ENCODE data around the gene TRAF3IP3.

Gene TRAF3IP3

DNA sequence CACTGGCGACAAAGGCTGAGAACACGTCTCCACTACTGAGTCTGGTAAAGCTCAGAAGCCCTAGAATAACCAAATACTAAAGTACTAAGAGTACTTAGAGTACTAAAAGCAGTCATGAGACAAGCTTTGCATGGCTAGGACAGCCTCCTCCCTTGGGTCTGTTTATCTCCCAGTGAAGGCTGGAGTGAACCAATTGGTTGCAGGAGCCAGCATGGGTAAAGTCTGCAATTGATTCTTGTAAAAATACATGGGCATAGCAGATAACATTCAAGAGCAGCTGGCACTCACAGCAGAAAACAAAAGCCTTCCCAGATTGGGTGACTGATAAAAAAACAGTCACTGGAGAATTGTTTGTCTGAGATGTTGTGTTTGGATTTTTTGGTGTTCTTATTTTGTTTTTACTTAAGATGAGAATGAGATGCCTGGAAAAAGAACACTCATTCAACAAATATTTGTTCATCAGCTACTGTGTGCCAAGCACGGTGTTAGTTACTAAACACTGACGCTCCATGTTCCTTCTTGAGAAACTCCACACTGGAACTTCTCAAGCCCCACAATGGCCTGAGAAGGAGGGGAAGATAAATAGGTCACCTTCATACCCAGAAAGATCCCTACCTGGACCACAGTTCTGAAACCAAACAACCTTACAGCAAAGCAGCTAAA is 46.4 kb downstream of the TRAF3IP3 start:
- no peak for DNase-seq (ENCODE audit: low read depth)

DNA sequence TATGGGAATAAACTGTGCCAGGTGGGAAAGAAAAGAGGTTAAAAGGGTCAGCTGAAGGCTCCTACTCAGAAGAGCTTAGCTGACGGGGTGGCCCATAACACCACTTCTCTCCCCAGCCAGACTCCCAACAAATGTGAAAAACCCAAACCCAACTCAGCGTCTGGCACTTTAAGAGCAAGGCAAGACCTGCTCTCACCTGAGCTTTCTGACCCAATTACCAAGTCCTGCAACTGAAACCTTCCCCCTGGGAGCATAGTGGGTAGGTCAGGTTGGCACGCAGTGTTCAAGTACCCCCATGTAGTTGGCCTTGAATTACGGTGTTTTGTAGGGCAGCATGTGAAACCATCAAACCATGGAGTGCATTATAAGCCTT is 46.9 kb downstream of the TRAF3IP3 start:
- no peak for DNase-seq (ENCODE audit: low read depth)

DNA sequence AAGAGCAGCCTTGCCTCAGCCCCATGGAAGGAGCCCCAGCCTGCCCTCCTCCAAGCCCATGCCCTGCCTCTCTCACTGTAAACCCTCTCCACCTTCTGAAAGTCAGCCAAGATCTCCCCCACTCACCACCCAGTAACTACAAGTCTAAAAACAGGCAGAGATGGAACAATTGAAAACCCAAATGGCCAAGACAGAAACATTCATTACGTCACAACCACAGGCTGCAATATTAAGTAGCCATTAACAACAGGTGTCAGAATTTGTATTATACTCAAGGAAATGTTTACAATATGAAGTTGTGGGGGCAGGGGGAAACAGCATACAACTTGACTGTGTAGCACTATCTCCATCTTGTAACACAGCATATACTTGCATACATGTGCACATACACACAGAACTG is 47.7 kb downstream of the TRAF3IP3 start:
- DNase-seq (ENCODE audit: low read depth): no peak

DNA sequence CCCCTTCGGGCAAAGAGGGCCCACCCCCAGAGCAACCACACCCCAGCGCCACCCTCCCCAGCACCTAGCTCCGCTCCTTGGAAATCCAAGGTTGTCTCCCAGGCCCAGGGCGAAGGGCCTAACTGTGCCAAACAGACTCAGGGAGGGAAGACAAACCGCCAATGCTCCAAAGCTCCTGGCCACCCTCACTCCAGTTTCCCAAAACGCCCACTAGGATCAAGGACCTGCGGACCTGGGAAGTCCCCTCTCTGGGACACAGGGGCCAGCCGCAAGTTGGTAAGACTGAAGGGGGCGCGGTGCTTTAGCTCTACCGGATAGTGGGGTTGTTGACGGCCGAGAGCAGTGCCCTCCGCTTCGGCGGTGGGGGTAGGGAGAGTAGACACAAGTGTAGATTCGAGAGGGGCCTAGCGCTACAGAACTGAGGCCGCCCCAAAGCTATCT is 49.5 kb downstream of the TRAF3IP3 start:
- DNase-seq (ENCODE audit: low read depth): no peak

DNA sequence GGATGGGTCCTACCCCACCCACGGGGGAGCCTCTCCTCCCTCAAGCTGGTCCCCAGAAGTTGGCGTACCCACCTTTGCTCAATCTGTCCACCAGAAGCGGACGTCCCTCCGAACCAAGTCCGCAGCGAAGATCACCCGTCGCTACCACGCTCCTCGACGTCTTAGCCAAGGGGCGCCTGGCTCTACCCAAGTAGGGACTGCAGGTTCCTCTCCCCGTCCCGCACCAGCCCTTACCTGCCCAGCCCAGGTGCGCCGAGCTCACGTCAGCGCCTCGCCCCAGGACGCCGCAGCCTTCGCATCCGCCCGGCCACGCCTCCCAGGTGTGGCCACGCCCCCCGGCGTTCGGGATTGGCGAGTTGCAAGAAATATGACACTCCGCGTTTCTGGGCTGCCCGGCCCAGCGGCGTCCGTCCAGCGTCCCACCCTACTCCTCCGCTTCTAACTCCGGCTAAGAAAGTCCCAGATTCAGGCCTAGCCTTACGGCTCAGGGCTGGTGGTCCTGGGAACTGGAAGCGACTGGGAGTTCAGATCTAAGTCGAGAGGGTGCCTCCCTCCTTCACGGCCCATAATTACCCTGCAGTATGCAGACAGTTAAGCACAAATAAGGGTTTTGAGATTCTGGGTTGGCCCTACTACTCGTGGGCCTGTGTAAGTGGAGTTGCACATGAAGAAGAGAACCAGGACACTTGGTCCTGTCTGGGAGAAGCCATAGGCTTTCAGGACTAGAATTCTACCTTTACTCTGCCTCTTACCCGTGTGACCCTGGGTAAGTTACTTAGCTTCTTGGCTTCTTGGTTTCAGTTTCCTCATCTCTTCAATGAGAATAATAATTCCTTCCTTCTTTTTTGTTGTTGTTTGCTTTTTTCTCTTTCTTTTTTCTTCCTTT is 50.3 kb downstream of the TRAF3IP3 start, which contains the start of gene IRF6:
Gene IRF6 (minus strand): TSS at position 268 of the 886 bp plus-strand sequence. CDS start 4,729 bp downstream, outside the sequence.
- peak; percentile 60 for DNase-seq (ENCODE audit: low read depth)

DNA sequence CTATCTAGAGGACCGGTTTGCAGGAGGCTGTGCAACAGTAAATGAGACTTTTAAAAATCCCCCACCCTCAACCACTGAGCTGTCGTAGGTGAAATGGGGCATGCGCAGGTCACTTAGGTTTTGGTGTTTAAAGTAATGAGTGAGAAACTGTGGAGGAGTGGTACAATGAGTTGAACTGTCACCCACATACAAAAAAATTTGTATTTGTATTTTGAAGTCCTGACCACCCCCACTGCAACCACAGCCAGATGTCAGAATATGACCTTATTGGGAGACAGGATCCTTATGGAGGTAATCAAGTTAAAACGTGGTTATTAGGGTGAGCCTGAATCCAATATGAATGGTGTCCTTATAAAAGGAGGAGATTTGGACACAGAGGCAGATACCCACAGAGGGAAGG is 51.7 kb downstream of the TRAF3IP3 start:
- DNase-seq (ENCODE audit: low read depth): no peak

DNA sequence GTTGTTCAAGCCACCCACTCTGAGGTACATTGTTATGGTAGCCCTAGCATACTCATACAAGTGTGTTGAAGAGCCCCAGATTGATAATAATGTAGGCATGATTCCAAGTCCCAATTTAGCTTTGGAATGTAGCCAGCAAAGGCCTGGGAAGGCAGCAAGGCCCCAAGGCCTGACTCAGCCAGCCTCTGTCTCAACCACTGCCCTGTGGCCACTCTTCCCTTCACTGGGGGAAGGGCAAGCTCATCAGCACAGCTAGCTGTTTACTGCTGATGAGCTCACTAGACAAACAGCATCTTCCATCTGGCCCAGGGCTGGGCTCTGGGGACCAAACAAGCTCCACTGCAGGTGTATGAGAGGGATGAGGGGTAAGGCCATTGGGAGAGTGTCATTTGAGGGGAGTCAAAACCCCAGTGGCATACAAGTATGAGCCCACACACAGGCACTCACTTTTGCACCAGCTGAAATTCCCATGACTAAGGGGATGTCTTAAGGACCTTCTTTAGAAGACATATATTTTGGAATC is 52.3 kb downstream of the TRAF3IP3 start:
- DNase-seq (ENCODE audit: low read depth): no peak

DNA sequence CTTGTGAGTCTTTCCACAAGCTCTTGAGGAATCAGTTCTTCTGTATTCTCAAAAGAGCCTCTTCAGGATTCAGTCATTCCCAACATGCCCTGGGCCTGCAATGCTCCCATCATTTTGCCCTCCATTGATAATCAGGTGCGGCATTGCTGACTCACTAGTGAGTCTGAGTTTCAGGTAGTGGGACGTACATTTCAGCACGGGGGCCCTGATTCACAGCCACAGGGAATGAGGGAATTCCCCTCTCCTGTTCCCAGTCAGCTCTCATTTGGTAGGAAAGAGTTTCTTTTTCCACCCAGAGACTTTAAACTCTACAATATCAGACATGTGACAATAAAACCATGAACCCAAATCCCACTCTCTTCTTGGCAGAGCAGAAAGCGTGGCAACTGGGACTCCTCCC is 53.8 kb downstream of the TRAF3IP3 start:
- no peak for DNase-seq (ENCODE audit: low read depth)

DNA sequence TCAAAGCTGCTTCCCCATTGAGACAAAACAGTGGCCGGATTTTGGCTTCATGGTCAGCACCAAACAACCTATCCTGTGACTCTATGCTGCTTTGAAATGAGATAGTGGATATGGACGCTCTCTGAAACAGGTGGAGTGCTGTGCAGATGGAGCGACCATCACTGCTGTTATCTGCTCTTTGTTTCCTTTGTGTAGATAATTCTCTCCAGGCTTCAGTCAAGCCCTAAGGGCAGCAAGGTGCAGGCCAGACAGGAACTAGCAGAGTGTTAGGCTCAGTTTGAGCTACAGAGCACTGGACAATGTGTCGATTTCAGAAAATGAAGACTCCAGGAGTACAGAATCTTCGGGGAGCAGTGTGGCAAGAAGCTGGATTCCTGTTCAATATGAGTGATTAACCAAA is 54.9 kb downstream of the TRAF3IP3 start:
- no peak for DNase-seq (ENCODE audit: low read depth)

DNA sequence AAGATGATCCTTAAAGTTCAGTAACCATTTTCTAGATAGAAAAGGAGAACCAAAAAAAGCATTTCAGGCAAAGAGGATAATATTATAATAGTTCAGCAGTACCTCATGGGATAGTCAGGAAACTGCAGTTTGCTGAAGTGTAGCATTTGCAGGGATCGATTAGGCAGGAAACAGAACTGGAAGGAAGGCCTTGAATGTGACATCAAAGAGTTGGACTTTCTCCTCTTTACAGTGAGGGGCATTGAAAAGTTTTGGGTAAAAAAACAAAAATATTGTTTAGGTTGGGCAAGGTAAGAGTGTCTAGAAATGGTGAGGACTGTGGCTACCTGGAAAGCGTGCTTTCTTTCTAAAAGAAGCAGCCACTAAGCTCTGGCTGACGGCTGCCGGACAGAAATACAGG is 58.0 kb downstream of the TRAF3IP3 start:
- no peak for DNase-seq (ENCODE audit: low read depth)

DNA sequence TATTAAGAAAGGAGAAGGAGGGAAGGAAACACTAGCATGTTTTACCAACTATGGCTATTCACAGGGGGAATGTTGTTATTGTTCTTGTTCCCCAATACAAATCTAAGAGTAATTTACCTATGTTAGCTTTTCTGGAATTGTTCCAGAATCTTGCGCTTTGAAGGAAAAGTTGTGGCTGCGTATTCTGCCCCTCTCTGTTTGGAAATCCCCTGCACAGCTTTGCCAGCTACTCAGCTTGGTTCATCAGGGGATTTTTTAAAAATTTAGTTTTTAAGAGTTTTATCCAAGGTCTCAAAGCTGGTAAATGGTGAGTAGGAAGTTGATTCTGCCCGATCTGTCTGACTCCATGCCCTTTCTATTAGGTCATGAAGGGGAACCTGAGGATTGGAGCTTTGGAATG is 59.6 kb downstream of the TRAF3IP3 start:
- DNase-seq (ENCODE audit: low read depth): no peak

DNA sequence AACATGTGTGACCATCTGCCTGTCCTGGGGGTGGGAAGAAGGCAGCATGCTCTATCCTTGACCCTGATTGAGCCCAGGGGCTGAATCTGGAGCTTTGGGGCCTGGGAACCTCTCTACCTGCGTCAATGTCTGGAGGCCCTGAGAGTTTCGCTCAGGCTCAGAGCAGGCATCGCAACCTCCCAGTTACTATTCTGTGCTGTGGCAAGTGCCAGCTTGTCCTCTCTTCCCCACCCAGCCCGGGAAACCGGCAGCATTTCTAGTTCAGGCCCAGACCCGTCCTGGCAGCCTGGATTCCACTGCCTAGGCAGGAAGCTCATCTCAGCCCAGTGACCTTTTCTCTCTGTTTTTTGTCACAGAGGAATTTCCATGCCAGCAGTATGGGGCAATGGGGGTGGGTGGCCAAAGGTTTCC is 60.1 kb downstream of the TRAF3IP3 start:
- no peak for DNase-seq (ENCODE audit: low read depth)

DNA sequence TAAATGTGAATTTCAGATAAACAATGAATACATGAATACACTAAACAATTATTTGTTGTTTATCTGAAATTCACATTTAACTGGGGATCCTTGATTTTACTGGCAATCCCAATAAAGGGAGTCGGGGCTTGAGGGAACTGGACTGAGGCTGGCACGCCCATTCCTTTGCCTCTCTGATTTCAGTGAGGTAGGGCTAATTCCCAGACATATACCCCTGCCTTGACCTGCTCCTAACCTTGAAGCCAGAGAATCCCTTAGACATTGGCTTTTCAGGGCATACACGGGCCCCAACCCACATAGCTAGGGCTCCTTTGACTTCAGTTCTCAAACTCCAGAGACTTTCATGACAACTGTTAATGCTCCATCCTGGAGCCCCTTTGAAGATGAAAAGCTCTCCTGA is 61.1 kb downstream of the TRAF3IP3 start:
- no peak for DNase-seq (ENCODE audit: low read depth)

DNA sequence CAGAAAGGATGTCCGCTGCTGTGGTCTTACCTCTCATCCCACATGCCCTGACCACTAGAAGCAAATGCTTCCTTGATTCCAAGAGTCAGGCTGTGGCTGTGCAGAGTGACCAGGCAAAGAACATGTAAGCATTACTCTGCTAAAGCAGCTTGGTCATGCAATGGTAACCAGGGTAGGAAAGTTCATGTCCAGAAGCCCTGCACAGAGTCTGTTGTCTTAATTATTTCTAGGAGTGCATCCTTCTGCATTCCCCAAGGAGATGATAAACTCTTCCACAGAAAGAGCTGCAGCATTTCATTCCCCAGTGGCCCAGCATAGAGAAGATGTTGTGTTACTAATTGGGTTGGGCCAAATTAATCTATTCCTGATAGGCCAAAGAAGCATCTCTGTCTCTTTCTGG is 61.8 kb downstream of the TRAF3IP3 start:
- no peak for DNase-seq (ENCODE audit: low read depth)

DNA sequence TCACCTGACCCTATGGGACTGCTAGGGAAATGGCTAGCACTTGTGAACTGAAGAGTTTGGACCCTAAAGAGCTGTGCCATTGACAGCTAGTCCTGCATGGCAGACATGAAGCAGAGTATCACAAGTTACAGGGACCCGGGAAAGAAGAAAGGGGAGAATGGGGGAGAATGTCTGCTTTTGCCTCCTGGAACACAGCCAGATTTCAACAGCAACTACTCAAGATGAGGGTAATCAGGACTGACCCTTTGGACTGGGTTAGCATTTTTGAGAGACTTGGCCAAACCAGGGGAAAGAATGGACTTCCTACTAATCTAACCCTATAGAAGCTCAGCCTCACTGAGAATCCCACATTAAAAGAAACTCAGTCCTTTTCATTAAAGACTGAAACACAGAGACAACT is 63.2 kb downstream of the TRAF3IP3 start:
- DNase-seq (ENCODE audit: low read depth): no peak

DNA sequence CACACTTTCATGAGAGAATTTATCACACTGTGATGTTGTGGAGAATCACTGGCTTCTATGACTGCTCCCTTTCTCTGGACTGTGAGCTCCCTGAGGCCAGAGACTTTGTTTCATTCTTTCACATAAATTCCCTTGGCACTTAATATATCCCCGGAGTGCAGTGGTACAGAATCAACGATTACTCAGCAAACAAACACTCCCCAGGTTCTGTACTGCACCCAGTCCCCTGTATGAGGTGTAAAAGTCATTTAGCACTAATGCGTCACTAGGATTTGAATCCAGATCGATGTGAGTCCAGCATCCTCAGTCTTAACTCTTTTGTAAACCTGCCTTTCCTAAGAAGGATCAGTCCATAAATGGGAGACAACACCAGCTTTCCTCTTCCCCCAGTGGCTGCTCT is 65.1 kb downstream of the TRAF3IP3 start:
- DNase-seq (ENCODE audit: low read depth): no peak

DNA sequence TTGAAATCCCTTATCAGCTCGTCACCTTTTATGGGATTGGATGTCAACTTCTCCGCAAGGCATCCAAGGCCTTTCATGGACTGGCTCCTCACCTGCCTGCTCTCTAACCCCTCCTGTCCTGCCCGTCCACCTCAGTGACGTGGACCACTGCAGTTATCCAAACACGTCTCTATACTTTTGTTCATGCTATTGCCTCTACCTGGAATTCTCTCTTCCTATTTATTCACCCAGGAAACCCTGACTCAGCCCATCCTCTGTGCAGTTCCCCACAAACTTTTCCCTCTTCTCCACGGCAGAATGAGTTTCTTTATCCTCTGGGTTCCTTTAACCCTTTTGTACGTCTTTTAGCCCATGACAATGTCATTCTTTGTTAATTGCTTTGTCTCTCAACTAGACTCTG is 66.9 kb downstream of the TRAF3IP3 start:
- no peak for DNase-seq (ENCODE audit: low read depth)

DNA sequence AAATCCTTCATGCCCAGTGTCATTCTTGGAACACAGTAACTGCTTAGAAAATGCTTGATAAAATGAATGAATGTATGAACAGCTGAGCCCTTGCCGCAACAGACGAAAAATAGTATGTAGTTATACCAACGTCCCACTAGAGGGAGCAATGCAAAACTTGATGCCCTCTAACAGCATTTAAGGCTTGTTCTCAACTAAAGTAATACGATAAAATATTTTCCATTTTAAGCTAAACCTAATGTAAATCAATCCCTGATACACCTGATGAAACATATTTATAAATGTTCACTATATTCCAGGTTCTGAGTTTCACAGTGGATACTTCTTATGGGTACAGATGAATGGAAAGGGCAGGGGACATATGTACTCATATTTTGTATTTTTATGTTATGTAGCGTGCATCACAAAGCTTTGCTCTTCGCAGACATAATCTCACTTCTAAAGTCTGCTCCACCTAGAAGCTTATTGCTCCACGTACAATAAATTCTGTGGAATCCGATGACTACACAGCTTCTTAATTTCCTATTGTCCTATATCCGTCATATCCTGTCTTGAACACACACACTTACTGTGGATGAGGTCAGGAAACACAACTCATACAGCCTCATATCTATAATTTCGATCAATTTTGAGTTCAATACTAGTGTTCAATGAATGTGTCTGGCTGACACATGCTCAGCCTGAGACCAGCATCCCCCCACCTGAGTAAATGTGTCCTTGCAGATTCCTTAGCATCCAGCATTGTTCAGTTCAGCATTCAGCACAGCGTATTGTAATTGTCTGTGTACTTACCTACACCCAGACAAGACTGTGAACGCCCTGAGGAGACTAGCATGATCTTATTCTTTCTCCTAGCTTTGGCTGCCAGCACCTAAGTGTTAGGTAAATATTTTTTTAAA is 67.5 kb downstream of the TRAF3IP3 start:
- DNase-seq (ENCODE audit: low read depth): no peak

DNA sequence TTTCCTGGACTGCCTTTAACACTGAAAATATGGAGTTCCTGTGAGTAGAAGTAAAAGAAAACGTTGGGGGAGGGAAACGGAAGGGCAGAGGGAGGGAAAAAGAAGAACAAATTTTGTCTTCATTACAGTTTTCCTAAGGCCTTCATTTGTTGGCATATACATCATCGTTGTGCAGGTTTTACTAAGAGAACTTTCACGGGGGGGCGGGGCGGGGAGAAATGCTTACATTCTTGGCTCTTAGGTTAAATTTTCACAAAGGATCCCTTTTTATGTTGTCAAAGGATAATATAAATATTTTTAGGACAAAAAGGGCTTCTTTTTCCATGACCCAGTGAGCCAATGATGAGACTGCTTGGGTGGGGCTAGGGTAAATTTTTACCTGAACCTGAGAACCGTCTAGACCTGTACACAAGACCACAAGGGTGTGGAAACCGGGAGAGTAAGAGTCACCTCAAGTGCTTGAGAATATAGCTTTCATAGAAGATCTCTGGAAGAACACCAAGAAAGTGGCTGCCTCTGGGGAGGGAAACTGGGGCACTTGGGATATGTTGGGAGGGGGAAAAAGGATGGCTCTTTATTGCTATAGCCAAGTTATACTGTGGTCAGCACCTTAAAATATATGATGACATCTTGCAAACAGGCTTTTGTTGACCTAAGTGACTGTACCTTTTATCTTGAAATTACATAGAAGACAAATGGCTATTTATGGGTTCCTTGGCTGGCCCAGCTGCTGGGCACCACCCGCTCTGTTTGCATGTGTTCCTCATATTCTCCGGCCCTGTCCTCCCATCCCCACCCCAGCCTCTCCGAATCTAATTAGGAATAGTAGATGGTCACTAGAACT is 70.0 kb downstream of the TRAF3IP3 start:
- no peak for DNase-seq (ENCODE audit: low read depth)

DNA sequence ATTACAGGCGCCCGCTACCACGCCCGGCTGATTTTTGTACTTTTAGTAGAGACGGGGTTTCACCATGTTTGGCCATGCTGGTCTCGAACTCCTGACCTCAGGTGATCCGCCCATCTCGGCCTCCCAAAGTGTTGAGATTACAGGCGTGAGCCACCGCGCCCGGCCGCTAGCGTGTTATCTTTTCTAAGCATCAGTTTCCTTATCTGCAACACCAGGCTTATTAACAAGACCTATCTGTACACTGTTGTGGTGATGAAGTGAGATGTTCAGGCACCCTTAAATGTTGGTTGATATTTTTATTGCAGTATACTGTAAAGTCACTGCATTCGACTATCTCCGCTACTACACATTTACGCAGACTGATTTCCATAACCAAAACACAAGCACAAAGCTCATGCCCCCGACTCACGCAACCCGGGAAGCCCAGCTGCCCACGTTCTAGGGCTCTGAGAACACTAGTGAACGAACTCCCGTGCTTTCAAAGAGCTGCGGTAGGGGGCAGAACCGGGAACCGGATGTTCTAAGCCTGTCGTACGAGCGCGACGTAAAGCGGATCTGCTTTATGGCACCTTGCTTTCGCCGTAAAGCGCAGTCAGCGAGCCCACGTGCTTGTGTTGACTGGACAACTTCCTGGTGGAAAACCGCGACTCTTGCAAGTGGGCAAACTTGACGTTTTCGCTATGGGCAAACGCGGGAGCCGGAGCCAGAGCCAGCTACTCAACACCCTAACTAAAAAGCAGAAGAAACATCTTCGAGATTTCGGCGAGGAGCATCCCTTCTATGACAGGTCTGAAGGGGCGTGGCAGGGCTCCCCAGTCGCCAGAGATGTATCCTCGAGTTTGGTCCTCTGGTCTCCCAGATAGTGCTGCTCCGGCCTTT is 71.8 kb downstream of the TRAF3IP3 start, which contains the start of gene UTP25:
Gene UTP25 (plus strand): TSS at position 589 of the 879 bp plus-strand sequence. CDS start 92 bp downstream, at position 681.
- peak; percentile 86 for DNase-seq (ENCODE audit: low read depth)

All from activated T-cell treated with anti-CD3 and anti-CD28 coated beads for 1 hour (primary cell).